Retinal pigment epithelial cell (primary cell): Measurements from ENCODE around the gene ANO7.
A peak's percentile ranks its signal among the peaks of the same experiment; 100 is the strongest.

ENCODE experiments used
- DNase-seq: peaks from one replicate; pipeline ENCODE4 v3.0.0-alpha.2; 2010; ENCODE audit warnings: low read depth
- H3K4me3 ChIP-seq: 2 replicates; pipeline ENCODE4 v1.5.1; 2011; ENCODE audit warnings: mild to moderate bottlenecking, low read length, control low read depth, moderate library complexity
- TF ChIP-seq, protein P1 (sequence below): conservative IDR thresholded peaks from 2 replicates; pipeline ENCODE4 v1.5.1; 2011; ENCODE audit warnings: low read depth, low read length, control low read depth, inconsistent platforms

The ANO7 gene

DNA sequence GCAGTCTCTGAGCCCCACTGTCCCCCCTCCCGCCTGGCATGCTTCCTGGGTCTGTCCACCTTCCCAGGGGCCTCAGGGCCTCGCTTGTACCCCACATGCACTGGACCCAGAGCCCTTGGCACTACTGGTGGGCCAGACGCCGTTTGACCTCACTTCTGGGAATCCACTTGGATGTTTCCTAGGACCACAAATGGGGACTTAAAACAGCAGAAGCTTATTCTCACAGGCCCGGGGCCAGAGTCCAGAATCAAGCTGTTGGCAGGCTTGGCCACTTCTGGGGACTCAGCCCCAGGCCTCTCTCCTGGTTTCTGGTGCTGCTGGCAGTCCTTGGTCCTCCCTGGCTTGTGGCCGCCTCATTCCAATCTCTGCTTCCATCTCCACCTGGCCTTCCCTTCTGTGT is 19.6 kb downstream of the ANO7 start:
- TF ChIP-seq, protein P1, sequence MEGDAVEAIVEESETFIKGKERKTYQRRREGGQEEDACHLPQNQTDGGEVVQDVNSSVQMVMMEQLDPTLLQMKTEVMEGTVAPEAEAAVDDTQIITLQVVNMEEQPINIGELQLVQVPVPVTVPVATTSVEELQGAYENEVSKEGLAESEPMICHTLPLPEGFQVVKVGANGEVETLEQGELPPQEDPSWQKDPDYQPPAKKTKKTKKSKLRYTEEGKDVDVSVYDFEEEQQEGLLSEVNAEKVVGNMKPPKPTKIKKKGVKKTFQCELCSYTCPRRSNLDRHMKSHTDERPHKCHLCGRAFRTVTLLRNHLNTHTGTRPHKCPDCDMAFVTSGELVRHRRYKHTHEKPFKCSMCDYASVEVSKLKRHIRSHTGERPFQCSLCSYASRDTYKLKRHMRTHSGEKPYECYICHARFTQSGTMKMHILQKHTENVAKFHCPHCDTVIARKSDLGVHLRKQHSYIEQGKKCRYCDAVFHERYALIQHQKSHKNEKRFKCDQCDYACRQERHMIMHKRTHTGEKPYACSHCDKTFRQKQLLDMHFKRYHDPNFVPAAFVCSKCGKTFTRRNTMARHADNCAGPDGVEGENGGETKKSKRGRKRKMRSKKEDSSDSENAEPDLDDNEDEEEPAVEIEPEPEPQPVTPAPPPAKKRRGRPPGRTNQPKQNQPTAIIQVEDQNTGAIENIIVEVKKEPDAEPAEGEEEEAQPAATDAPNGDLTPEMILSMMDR = no peak
- no peak for DNase-seq
- H3K4me3 ChIP-seq = no peak overlapping the region

DNA sequence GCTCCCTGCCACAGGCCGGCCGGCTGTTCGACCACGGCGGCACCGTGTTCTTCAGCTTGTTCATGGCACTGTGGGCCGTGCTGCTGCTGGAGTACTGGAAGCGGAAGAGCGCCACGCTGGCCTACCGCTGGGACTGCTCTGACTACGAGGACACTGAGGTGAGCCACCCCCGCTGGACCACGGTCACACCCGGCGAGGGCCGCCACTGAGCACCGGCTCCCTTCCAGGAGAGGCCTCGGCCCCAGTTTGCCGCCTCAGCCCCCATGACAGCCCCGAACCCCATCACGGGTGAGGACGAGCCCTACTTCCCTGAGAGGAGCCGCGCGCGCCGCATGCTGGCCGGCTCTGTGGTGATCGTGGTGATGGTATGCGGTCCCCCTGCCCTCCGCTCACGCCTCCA is 20.8 kb downstream of the ANO7 start:
- H3K4me3 ChIP-seq = no peak overlapping the region
- TF ChIP-seq, protein P1 = no peak

DNA sequence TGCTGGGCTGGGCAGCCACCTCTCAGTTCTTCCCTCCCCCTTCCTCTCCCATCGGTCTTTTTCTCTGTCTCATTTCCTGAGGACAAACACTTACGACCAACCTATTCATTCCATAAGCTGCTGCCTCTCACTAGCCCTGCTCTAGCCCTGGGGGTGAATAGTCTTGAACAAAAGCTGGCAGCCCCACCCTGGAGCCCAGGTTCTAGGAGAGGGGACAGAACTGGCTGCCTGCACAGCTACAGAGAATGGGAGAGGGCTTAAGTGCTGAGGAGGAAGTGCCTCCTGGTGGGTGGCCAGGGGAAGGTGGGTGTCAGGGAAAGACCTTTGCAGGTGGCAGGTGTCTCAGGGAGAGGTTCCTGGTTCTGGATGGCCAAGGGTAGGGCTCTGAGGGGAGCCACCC is 22.8 kb downstream of the ANO7 start:
- H3K4me3 ChIP-seq = no peak overlapping the region
- TF ChIP-seq, protein P1 = peak; percentile 20
- DNase-seq = no peak

More for the DNA sequence above, 20.8 kb downstream of the ANO7 start:
- no peak for DNase-seq

DNA sequence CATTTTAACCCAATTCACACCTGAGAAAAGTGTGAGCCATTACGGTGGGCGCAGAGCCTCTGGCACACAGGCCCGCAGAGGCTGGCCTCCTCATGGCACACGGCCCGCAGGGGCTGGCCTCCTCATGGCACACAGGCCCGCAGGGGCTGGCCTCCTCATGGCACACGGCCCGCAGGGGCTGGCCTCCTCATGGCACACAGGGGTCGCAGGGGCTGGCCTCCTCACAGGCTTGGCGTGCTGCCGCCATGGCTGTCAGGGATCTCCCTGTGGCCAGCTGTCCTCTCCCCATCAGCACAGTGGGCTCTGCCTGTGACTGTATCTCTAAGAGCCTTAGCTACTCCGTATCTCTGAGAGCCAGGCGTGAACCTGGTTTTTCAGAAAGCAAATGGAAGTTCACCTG is 24.6 kb downstream of the ANO7 start:
- TF ChIP-seq, protein P1 = no peak

DNA sequence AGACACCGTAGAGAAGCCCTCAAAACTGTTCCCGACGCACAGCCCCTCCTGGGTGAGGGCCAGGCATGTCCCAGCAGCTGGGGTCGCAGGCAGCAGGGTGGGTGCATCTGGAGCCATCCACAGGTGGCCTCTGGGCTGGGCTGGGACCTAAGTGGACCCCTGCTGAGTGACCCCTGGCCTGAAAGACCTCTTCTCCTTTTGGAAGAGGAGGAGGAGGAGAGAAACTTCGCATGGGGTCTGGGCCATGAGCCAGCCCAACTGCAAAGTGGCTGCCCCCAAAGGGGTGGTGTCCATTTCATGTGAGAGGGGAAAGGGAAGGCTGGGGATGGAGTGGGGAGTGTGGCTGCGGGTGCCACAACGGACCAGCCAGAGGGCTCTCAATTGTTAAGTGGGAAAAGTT is 25.1 kb downstream of the ANO7 start:
- DNase-seq = no peak
- H3K4me3 ChIP-seq = no peak overlapping the region
- TF ChIP-seq, protein P1 = no peak

More for the DNA sequence above, 24.6 kb downstream of the ANO7 start:
- no peak overlapping the region for H3K4me3 ChIP-seq
- DNase-seq = no peak

DNA sequence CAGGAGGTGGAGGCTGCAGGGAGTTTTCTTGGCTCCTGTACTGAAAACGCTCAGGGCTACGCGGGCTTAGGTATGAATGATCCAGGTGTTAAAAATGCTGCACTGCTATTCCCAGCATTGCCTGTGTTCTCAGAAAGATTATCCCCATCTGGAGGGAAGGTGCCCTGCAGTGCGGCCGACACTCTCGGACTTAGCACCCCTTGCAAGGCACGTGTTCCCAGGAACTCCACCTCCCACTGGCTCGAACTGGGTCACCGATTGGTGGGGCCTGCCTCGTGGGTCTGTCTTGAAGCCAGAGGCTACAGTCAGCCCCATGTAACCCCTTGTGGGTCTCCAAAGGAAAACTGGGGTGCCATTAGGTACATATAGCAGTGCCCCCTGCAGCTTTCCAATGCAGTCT is 25.7 kb downstream of the ANO7 start:
- TF ChIP-seq, protein P1 = no peak
- no peak overlapping the region for H3K4me3 ChIP-seq
- no peak for DNase-seq

DNA sequence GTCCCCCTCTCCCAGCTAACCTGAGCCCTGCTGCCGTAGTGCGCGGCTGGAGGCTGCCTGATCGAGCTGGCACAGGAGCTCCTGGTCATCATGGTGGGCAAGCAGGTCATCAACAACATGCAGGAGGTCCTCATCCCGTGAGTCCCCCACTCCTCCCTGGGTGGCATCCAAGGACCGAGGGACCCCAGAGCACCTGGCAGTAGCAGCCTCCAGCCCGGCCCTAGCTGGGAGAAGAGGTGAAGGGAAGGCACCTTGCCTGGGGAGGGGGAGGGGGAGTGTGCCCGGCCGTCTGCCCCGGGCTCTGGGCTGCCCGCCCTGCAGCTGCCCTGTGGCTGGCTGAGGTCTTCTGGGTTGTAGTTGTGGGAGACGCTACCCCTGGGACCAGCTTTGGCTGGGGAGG is 26.3 kb downstream of the ANO7 start:
- DNase-seq = no peak
- TF ChIP-seq, protein P1 = no peak
- H3K4me3 ChIP-seq = no peak overlapping the region
